DMS153 treated with DMSO at 0.1 percent for 48 hours (cell line): ENCODE results near the gene CDS2.

Experiments
- DNase-seq: peaks from one replicate; lab custom pipeline; 2025; ENCODE audit not compliant: unreplicated experiment; lab: John Stamatoyannopoulos, UW

The CDS2 gene

GRCh38 chr20:5178046-5178445 lies 51.2 kb downstream of the CDS2 start:
- DNase-seq = no peak

GRCh38 chr20:5180421-5180820 lies 53.6 kb downstream of the CDS2 start:
- no peak for DNase-seq

- no peak for DNase-seq
These were observed 54.1 kb downstream of the CDS2 start for GRCh38 chr20:5180933-5181332.

GRCh38 chr20:5181492-5181891 lies 54.7 kb downstream of the CDS2 start:
- DNase-seq = no peak

GRCh38 chr20:5181958-5182357 lies 55.1 kb downstream of the CDS2 start:
- no peak for DNase-seq

- DNase-seq = no peak
These were observed 55.9 kb downstream of the CDS2 start for GRCh38 chr20:5182615-5183254.

- DNase-seq = no peak
These were observed 57.1 kb downstream of the CDS2 start for GRCh38 chr20:5183731-5184474.

- no peak for DNase-seq
These were observed 57.9 kb downstream of the CDS2 start for GRCh38 chr20:5184684-5185083.

GRCh38 chr20:5187122-5187521 lies 60.3 kb downstream of the CDS2 start:
- no peak for DNase-seq

GRCh38 chr20:5188736-5189135 lies 61.9 kb downstream of the CDS2 start:
- DNase-seq = no peak

GRCh38 chr20:5189917-5190316 lies 63.1 kb downstream of the CDS2 start:
- no peak for DNase-seq

- DNase-seq = no peak
These were observed 63.6 kb downstream of the CDS2 start for GRCh38 chr20:5190444-5190843.

GRCh38 chr20:5191829-5192569 lies 65.2 kb downstream of the CDS2 start:
- DNase-seq = peak; percentile 83

- no peak for DNase-seq
These were observed 66.0 kb downstream of the CDS2 start for GRCh38 chr20:5192570-5193431.

- DNase-seq = no peak
These were observed 68.8 kb downstream of the CDS2 start for GRCh38 chr20:5195655-5196054.

- no peak for DNase-seq
These were observed 69.3 kb downstream of the CDS2 start for GRCh38 chr20:5196149-5196548.

- DNase-seq = no peak
These were observed 70.5 kb downstream of the CDS2 start for GRCh38 chr20:5197270-5197827.

GRCh38 chr20:5197847-5198650 lies 71.2 kb downstream of the CDS2 start:
- DNase-seq = no peak

GRCh38 chr20:5198651-5198924 lies 71.8 kb downstream of the CDS2 start:
- DNase-seq = no peak

- DNase-seq = no peak
These were observed 76.6 kb downstream of the CDS2 start for GRCh38 chr20:5203380-5203779.
